HepG2 (cell line): ENCODE data around the gene GGA1. TPM values are rescaled to one million over a fixed set of nuclear protein-coding genes. Genes with fewer than 3 reads are reported as not detected.
A peak's percentile ranks its signal among the peaks of the same experiment; 100 is the strongest.

Experiments used
- AGO1 ChIP-seq: fragments of 200-400 bp; formaldehyde crosslinking; IDR thresholded peaks from 2 replicates; pipeline ENCODE4 v1.6.1; 2017; ENCODE audit warnings: mild to moderate bottlenecking, low read depth, low read length, moderate library complexity; ENCODE audit not compliant: poor library complexity, severe bottlenecking
- AGO2 ChIP-seq: fragments of 200-400 bp; formaldehyde crosslinking; optimal IDR thresholded peaks from 2 replicates; pipeline ENCODE3; 2017; ENCODE audit warnings: mild to moderate bottlenecking, low read depth, low read length, moderate library complexity
- CEBPG ChIP-seq: IDR thresholded peaks from 2 replicates; pipeline ENCODE4 v1.6.1; 2016
- ESRRA ChIP-seq: sonication (generic); formaldehyde crosslinking; IDR thresholded peaks from 2 replicates; pipeline ENCODE4 v1.5.1; 2020; ENCODE audit warnings: mild to moderate bottlenecking, low read depth, missing genetic modification reagents
- FOXP1 ChIP-seq, 2 experiments: fragments of 450-650 bp in 1 of 2; IDR thresholded peaks; 2 replicates each; pipeline ENCODE4 v1.6.1; 2017 to 2018; ENCODE audit warnings: antibody characterized with exemption in 1 of 2
- MEIS2 ChIP-seq: sonication (generic); formaldehyde crosslinking; IDR thresholded peaks from 2 replicates; pipeline ENCODE4 v1.9.0; 2021; ENCODE audit warnings: mild to moderate bottlenecking, missing genetic modification reagents
- MYNN ChIP-seq: sonication (generic); formaldehyde crosslinking; IDR thresholded peaks from 2 replicates; pipeline ENCODE4 v1.4.0; 2020; ENCODE audit warnings: mild to moderate bottlenecking, low read depth, missing genetic modification reagents
- POLR2A ChIP-seq, 2 experiments: IDR thresholded peaks; 2 replicates each; pipeline ENCODE4 v1.6.1; 2011; ENCODE audit warnings: low read depth in 2 of 2, low read length in 2 of 2, mild to moderate bottlenecking in 1 of 2, moderate library complexity in 1 of 2; ENCODE audit not compliant: insufficient read depth in 1 of 2
- REPIN1 ChIP-seq: sonication (generic); formaldehyde crosslinking; IDR thresholded peaks from 2 replicates; pipeline ENCODE4 v1.8.0; 2022; ENCODE audit warnings: missing genetic modification reagents, low read depth, mild to moderate bottlenecking, borderline replicate concordance
- SMYD3 ChIP-seq: sonication (generic); formaldehyde crosslinking; IDR thresholded peaks from 2 replicates; pipeline ENCODE4 v1.8.1; 2023; ENCODE audit warnings: mild to moderate bottlenecking, missing genetic modification reagents
- SP2 ChIP-seq: sonication (generic); formaldehyde crosslinking; IDR thresholded peaks from 2 replicates; pipeline ENCODE4 v1.5.1; 2020; ENCODE audit warnings: mild to moderate bottlenecking, missing genetic modification reagents
- SSRP1 ChIP-seq: IDR thresholded peaks from 2 replicates; pipeline ENCODE4 v1.6.1; 2016; ENCODE audit warnings: control low read depth
- ZNF230 ChIP-seq: sonication (generic); formaldehyde crosslinking; IDR thresholded peaks from 2 replicates; pipeline ENCODE4 v1.4.0; 2020; ENCODE audit warnings: mild to moderate bottlenecking, missing genetic modification reagents
- ZNF282 ChIP-seq: fragments of 450-650 bp; IDR thresholded peaks from 2 replicates; pipeline ENCODE4 v1.6.1; 2018; ENCODE audit not compliant: partially characterized antibody
- ZNF777 ChIP-seq: sonication (generic); formaldehyde crosslinking; IDR thresholded peaks from 2 replicates; pipeline ENCODE4 v1.4.0; 2020; ENCODE audit warnings: missing genetic modification reagents
- polyA plus RNA-seq, 8 experiments: library from polyadenylated mRNA; depleted of rRNA in 3 of 8; stranded (reverse) in 7 of 8; unstranded in 1 of 8; fragments of >200 nt; fragmentation: Illumina TruSeq in 4 of 8; extraction: Trizol in 4 of 8; gene quantifications; 2 replicates each; pipeline versions ENCODE4 v1.2.1 to v1.2.3, GENCODE V29; 2011 to 2016; ENCODE audit warnings: low read depth in 4 of 8, missing spikeins in 1 of 8, mixed read lengths in 1 of 8; ENCODE audit not compliant: insufficient read depth in 1 of 8
- total RNA-seq, 5 experiments: library from RNA; depleted of rRNA; stranded (reverse); fragments of >200 nt; fragmentation: Illumina TruSeq; extraction: Trizol; gene quantifications; 2 replicates each; pipeline ENCODE4 v1.2.3, GENCODE V29; 2016; ENCODE audit warnings: low read depth in 1 of 5
- TF ChIP-seq, protein P1 (sequence below): sonication (generic); formaldehyde crosslinking; conservative IDR thresholded peaks from 2 replicates; pipeline ENCODE4 v1.8.0; 2022; ENCODE audit warnings: missing genetic modification reagents
- TF ChIP-seq, protein P2 (sequence below): sonication (generic); formaldehyde crosslinking; IDR thresholded peaks from 2 replicates; pipeline ENCODE4 v1.9.0; 2022; ENCODE audit warnings: low read depth, missing genetic modification reagents
- TF ChIP-seq, protein P3 (sequence below): sonication (generic); formaldehyde crosslinking; conservative IDR thresholded peaks from 2 replicates; pipeline ENCODE4 v1.4.0; 2020; ENCODE audit warnings: missing genetic modification reagents
- TF ChIP-seq, protein P4 (sequence below): sonication (generic); IDR thresholded peaks from 2 replicates; pipeline ENCODE4 v1.6.1; 2016; ENCODE audit warnings: low read depth, borderline replicate concordance
- TF ChIP-seq, protein P5 (sequence below): sonication (generic); formaldehyde crosslinking; IDR thresholded peaks from 2 replicates; pipeline ENCODE4 v1.5.1; 2020; ENCODE audit warnings: mild to moderate bottlenecking, missing genetic modification reagents, borderline replicate concordance
- TF ChIP-seq, protein P6 (sequence below): sonication (generic); formaldehyde crosslinking; IDR thresholded peaks from 2 replicates; pipeline ENCODE4 v1.4.0; 2020; ENCODE audit warnings: mild to moderate bottlenecking, missing genetic modification reagents, borderline replicate concordance

The GGA1 gene
- total and polyA plus RNA-seq, 2 of the 13 experiments (the other 11 are each of a cell fraction or from before 2014, with no cell fraction given) = 29.1 to 87.2 TPM

DNA sequence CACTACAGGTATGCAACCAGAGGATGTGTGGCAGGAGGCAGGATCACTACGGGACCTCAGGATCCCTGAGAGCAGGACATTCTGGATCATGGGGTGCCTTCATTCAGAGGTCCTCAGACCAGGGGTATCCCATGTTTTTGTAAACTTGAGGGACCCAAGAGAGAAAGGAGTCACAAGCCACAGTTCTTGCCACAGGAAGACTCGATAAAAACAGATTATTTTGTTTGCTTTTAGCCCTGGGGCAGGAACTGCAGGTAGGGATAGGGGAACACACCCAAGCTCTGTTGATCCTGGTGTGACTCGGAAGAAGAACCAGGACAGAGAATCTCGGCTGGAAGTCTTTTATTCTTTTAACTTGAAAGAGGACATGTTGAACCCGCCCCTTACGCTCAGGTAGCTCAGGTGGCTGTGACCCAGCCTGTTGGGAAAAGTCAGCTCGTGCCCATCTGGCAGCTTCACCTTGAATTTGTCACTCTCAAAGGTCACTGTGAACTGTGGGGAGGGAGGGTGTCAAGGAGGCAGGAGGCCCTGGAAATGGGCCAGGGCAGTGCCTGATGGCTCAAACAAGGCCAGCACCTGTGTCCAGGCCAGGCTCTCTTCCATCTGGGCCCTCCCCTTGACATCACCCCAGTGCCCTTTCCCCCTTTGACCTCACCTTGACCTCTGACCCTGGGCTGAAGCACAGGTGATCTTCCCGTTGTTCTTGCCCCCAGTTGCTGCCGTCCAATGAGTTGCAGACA, 38.5 kb upstream of the GGA1 start (continued):
- TF ChIP-seq, protein P1, sequence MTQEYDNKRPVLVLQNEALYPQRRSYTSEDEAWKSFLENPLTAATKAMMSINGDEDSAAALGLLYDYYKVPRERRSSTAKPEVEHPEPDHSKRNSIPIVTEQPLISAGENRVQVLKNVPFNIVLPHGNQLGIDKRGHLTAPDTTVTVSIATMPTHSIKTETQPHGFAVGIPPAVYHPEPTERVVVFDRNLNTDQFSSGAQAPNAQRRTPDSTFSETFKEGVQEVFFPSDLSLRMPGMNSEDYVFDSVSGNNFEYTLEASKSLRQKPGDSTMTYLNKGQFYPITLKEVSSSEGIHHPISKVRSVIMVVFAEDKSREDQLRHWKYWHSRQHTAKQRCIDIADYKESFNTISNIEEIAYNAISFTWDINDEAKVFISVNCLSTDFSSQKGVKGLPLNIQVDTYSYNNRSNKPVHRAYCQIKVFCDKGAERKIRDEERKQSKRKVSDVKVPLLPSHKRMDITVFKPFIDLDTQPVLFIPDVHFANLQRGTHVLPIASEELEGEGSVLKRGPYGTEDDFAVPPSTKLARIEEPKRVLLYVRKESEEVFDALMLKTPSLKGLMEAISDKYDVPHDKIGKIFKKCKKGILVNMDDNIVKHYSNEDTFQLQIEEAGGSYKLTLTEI (CRISPR knock-in tag) = no peak
- TF ChIP-seq SSRP1 (CRISPR knock-in tag) (peak; percentile 97), ZNF230 (peak; percentile 52; the same call in 1 of the 2 replicates), ZNF777 (CRISPR knock-in tag) (no peak), CEBPG (CRISPR knock-in tag) (no peak), SMYD3 (CRISPR knock-in tag) (peak; percentile 77; the same call in 1 of the 2 replicates), MYNN (CRISPR knock-in tag) (0 out of 2 replicates have a peak, but pooled peaks have one; percentile 9), MEIS2 (CRISPR knock-in tag) (no peak), AGO2 (peak; percentile 86), SP2 (CRISPR knock-in tag) (no peak), ESRRA (CRISPR knock-in tag) (peak; percentile 99), REPIN1 (CRISPR knock-in tag) (peak; percentile 76), POLR2A (IDR thresholded peaks at IDR 0.05; ENCODE audit: insufficient read depth in 1 of 2, low read depth in 2 of 2, low read length in 2 of 2) (peak in 1 of 2 experiments; percentile 75; a peak in 3 of 4 replicates), FOXP1 (IDR thresholded peaks at IDR 0.05) (no peak), FOXP1 (CRISPR knock-in tag; IDR thresholded peaks at IDR 0.05) (0 out of 2 replicates have a peak, but pooled peaks have one; percentile 8), AGO1 (peak; percentile 96), ZNF282 (no peak)
- TF ChIP-seq, protein P2, sequence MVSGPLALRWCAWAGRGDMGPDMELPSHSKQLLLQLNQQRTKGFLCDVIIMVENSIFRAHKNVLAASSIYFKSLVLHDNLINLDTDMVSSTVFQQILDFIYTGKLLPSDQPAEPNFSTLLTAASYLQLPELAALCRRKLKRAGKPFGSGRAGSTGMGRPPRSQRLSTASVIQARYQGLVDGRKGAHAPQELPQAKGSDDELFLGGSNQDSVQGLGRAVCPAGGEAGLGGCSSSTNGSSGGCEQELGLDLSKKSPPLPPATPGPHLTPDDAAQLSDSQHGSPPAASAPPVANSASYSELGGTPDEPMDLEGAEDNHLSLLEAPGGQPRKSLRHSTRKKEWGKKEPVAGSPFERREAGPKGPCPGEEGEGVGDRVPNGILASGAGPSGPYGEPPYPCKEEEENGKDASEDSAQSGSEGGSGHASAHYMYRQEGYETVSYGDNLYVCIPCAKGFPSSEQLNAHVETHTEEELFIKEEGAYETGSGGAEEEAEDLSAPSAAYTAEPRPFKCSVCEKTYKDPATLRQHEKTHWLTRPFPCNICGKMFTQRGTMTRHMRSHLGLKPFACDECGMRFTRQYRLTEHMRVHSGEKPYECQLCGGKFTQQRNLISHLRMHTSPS (CRISPR knock-in tag) = peak; percentile 63; the same call in 1 of the 2 replicates
- TF ChIP-seq, protein P3, sequence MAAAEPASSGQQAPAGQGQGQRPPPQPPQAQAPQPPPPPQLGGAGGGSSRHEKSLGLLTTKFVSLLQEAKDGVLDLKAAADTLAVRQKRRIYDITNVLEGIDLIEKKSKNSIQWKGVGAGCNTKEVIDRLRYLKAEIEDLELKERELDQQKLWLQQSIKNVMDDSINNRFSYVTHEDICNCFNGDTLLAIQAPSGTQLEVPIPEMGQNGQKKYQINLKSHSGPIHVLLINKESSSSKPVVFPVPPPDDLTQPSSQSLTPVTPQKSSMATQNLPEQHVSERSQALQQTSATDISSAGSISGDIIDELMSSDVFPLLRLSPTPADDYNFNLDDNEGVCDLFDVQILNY = no peak
- TF ChIP-seq, protein P4, sequence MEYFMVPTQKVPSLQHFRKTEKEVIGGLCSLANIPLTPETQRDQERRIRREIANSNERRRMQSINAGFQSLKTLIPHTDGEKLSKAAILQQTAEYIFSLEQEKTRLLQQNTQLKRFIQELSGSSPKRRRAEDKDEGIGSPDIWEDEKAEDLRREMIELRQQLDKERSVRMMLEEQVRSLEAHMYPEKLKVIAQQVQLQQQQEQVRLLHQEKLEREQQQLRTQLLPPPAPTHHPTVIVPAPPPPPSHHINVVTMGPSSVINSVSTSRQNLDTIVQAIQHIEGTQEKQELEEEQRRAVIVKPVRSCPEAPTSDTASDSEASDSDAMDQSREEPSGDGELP = peak; percentile 37; the same call in 1 of the 2 replicates
- TF ChIP-seq, protein P5, sequence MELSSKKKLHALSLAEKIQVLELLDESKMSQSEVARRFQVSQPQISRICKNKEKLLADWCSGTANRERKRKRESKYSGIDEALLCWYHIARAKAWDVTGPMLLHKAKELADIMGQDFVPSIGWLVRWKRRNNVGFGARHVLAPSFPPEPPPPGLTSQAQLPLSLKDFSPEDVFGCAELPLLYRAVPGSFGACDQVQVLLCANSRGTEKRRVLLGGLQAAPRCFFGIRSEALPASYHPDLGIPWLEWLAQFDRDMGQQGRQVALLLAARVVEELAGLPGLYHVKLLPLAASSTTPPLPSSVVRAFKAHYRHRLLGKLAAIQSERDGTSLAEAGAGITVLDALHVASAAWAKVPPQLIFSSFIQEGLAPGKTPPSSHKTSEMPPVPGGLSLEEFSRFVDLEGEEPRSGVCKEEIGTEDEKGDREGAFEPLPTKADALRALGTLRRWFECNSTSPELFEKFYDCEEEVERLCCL (CRISPR knock-in tag) = no peak
- TF ChIP-seq, protein P6, sequence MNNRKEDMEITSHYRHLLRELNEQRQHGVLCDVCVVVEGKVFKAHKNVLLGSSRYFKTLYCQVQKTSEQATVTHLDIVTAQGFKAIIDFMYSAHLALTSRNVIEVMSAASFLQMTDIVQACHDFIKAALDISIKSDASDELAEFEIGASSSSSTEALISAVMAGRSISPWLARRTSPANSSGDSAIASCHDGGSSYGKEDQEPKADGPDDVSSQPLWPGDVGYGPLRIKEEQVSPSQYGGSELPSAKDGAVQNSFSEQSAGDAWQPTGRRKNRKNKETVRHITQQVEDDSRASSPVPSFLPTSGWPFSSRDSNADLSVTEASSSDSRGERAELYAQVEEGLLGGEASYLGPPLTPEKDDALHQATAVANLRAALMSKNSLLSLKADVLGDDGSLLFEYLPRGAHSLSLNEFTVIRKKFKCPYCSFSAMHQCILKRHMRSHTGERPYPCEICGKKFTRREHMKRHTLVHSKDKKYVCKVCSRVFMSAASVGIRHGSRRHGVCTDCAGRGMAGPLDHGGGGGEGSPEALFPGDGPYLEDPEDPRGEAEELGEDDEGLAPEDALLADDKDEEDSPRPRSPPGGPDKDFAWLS (CRISPR knock-in tag) = 0 out of 2 replicates have a peak, but pooled peaks have one; percentile 54
